Suppressor macrophage treated with lipopolysaccharide for 1 hour (primary cell): ENCODE data around the gene IRX1.

Experiments
- DNase-seq, 3 donors: peaks; one replicate each; pipeline ENCODE4 v3.0.0-alpha.2; 2020 to 2022

IRX1 gene

DNA sequence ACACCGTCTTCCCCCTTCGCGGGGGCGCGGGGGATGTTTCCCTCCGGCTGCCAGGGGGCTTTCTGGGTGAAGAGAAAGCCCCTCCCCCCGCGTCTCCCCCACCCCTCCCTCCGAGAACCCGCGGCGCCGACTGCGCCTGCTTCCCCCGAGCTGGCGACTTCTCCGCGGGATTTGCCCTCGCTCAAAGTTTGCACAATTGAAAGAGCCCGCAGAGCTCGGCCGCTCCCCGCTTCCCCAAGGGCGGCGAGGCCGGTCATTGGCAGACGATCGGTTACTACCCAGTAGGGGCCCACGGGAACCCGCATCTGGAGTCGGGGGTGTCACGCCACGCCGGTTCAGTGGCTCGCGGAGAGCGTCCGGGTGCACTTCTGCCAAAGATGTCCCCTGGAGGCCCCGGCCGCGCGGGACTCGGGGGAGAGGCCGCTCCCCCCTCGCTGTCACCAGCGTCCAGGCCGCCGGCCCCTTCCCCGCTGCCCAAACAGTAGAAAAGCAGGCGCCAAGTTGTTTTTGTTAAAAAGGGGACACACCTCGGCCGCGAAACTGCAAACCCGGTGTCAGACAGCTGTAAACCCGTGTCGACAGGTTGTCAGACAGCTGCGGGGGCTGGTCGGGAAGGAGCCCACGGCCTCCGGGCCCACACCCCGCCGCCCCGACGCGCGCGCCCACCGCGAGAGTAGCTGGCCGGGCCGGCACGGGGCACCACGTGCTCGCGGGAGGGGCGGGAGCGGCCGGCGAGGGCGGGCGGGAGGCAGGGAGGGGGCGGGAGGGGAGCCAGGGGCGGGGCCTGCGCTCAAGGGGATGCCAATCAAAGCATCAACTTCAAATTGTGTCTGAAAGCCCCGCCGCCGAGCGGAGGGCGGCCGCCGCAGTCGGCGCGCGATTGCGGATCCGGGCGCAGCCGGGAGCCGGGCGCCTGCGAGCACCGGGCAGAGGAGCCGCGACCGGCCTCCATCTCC, at the start of gene IRX1:
Gene IRX1 (plus strand): TSS at position 827 of the 956 bp plus-strand sequence. CDS start 274 bp downstream, outside the sequence.
- no peak for DNase-seq

DNA sequence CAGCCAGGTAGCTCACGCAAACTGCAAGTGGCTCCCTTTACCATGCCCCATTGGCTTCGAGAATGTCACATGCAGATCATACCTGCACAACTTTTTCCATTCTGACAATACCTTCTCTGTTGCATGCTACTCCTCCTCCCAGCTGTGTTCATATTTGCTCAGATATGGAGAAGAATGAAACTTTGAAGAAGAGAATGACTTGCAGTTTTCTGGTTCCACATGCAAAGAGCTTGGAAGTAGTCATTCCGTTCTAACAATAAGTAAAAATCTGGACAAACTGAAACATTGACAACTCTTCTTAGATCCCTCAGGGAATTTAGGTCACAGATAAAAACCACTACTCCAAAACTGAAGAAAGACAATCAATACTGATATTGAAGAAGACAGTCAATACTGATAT, 49.6 kb upstream of the IRX1 start:
- DNase-seq, result no peak

DNA sequence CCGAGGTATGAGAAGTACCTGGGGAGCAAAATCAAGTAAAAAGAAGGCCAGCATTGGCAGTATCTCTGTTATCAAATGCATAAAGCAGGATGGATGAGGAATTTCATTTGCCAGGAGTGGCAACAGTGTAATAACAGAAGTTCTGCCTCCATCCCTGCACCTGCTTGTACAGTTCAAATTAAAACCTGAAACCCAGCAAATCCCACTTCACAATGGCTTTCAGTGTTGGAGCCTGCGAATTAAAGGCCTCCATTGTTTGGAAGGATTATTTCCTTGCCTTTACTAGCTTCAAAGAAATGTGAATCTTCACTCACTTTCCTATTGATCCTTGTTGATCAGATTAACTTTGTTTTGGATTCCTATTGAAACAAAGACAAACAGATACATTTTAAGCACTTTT, 31.5 kb upstream of the IRX1 start:
- no peak for DNase-seq

DNA sequence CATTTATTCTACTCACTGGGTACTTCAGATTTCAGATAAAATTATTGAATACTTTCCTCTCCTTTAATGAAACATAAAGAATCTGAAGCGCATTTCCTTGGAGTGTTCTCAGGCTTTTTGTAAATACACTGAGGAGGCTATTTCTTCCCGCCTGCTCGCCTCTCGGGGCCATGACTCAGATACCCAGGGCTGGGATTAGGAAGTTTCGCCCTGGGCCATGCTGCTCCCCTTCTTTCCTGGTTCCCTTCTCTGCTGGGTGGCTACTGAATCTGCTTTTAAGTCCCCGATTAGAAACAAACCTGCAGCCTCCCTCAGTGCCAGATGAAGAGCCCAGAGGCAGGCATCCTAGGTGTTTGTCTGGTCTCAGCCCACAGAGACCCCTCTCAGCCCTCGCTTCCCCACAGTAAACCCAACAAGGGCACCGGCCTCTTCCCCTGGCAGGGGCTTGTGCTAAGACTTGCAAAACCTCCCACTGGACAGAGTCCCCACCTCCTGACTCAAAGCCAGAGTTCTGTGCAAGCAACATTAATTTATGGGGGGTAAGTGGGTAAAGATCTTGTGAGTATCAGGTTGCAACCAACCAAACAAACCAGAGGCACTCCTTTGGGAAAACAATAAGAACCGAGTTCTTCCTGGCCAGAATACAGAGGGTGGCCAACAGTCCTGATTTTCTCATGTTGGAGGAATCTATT, 30.7 kb upstream of the IRX1 start:
- no peak for DNase-seq

DNA sequence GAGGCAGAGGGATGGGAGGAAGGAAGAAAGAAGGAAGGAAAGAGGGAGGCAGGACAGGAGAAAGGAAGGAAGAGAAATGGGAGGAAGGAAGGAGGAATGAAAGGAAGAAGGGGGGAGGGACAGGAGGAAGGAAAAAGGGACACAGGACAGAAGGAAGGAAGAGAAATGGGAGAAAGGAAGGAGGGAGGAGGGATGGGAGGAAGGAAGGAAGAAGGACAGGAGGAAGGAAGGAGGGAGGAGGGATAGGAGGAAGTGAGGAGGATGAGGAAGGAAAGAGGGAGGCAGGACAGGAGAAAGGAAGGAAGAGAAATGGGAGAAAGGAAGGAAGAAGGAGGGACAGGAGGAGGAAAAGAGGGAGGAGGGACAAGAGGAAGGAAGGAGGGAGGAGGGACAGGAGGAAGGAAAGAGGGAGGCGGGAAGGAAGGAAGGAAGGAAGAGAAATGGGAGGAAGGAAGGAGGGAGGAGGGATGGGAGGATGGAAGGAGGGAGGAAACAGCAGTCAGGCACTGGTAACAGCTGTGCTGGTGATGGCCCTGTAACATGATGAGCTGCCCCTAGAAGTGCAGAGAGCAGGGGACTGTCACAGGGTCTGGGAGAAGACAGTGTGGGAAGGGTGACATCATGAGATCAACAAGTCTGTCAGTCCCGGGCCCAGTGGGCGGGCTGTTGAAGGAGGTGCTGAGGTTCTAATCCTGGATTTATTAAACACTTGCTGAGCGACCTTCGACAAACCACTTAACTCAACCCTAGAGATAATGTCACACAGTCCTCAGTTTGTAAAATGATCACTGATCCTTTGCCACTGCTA, 10.7 kb upstream of the IRX1 start:
- DNase-seq, result no peak

DNA sequence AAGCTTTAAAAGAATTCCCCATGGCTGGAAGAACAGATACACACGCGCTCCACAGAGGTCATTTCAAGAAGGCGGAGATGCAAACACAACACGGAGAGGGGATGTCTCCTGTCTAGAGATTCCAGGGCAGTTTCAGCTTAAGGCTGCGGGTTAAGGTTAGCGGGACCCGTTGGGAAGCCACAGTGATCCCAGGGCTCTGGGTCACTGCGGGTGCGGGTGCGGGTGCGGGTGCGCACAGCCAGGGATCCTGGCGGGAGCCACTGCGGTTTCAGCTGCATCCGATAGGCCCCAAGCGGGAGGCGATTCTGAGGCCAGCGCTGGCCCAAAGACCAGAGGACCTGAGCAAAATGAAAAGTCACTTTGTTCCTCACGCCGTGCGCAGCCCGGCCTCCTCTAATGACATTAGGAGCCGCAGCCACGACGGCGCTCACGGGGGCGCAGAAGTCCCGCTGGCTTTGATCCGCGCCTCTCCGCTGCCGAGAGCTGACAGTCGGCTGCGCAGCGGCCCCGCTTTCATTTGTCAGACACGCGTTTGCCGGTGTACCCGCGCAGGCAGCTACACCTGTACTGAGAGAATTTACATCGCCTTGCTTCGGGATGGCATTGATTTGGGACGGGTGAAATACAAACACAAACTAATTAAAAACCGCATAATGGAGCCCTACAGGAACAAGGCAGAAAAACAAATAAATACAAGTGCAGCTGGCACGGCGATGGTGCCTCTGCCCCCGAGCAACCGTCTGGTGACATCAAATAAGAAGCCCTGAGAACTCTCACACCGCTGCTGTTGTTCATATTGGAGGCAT, 5.3 kb upstream of the IRX1 start:
- no peak for DNase-seq

DNA sequence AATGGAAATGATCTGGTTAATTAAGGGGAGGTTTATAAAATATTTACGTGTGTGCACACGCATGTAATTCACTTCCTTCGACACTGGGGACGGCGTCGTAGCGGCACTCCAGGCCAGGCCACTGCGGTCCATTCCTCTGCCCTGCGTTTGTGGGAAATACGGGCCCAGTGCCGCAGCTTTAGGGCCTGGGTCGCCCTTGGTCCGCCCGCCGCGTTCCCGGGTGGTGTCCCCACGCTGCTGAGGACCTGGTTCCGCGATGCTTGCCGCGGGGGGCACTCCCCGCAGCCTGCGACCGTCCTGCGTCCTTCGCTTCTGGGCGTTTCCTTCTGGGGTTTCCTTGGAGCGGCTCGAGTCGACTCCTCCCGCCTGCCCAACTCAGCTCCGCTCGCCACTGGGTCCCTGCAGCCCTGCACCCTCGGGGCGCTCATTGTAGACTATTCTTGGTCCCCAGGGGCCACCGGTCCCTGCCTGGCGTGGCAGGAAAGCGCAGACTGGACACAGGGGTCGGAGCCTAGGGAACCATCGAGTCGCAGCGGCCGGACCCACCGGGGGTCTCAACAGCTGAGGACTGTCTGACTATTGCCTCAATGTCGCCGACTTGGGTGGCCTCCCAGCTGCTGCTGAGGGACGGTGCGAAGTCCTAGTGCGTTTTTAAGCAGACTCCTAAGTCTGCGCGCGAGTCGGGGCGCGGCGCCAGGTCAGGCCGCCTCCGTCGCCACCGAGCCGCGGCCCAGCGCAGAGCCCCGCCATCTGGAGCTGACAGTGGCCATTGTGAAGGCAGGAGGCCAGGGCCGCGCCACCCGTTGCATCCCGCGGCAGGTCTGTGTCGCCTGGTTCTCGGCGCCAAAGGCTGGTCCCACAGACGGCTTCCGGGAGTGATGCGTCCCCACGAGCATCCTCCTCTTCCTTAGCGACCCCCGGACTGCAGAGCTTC, 4.4 kb upstream of the IRX1 start:
- no peak for DNase-seq

DNA sequence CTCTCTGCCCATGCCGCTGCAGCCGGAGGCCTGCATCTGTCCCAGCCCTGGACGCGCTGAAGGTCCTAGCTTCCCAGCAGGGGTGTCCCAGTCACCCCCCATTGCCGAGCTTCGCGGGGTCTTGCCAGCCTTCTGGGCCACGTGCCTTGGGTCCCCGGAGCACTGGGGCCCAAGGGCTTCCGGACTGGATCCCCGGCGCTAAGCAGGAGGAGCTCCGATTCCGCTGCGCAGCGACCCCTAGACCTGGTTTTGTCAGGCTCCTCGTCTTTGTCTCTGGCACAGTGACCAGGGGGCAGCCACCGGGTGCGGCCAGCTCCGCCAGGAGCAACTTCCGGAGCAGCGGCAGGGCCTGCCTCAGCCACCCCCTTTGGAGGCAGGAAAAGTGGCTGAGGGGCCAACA, 3.3 kb upstream of the IRX1 start:
- no peak for DNase-seq

DNA sequence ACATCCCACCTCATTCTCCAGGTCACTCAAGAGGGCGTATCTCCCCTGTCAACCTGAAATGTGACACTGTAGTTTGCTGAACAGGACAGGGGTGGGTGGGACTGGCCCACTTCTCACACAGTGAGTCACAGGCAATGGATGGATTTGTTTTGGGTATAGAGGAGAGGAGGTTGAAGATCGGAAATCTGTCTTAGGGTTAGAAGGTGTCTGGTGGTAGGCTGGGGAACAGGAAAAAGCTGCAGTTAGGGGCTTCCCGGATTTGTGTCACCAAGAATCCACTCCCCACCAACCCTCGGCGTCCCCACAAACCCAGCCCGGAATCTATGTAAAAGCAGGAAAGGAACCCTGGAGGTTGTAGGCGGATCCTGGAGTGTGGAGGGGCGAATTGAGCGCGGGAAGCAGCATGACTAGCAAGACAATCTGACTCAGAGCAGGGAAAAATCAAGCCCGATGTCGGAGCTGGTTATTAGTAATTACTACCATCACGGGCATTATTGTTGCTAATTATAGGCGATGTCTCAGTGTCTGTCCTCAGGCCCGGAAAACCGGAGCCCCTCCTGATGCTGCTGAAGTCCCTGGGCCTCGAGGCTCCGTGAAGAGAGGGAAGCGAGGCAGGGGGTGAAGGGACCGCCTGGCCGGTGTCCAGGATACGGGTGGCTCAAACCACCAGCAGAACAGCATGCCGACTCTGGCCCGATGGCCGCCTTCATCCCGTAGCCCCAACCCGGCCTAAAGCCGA, 1.7 kb upstream of the IRX1 start:
- no peak for DNase-seq

DNA sequence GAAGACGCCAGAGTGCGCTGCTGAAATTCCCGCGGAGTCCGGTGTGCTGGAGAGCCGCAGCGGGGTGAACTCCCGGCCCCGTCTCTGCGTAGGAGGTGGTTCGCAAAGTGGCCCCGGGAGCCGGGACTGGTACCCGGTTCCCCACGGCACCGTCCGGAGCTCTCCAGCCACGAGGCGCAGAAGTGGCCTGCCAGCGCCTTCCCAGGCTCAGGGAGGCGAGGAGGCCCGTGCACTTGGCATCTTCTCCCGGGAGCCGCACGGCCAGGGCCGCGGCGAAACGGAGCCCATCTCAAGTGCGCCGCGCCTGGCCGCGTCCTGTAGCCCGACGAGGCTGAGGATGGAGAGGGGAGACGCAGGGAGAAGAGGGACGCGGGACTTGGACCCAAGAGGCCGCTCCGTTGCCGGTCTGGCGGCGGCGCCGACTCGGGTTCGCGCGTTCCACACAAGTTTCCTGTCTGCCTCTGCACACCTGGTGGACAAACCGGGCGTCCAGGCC, 1.1 kb upstream of the IRX1 start:
- no peak for DNase-seq

DNA sequence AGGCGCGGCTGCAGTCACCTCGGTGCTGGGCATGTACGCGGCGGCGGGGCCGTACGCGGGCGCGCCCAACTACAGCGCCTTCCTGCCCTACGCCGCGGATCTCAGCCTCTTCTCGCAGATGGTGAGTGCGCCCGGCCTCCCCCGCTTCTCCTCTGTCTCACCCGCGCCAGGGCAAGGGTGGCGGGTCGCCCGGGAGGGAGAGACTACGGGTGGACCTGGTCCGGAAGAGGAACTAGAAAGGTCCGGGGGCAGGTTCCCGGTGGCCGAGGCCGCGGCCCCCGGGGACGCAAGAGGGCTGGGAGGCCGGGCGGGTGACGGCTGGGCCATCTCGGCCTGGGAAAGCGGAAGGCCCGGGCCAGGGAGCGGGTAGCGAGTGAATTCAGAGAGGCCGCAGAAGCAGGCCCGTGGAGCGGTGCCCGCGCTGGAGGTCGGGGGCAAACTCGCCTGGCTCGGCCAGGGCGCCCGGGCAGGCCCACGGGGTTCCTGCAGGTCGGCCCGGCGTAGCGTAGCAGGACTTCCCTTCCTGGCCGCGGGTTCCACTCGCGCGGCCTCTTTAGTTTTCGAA, 711 bp downstream of the IRX1 start:
- DNase-seq, result no peak

DNA sequence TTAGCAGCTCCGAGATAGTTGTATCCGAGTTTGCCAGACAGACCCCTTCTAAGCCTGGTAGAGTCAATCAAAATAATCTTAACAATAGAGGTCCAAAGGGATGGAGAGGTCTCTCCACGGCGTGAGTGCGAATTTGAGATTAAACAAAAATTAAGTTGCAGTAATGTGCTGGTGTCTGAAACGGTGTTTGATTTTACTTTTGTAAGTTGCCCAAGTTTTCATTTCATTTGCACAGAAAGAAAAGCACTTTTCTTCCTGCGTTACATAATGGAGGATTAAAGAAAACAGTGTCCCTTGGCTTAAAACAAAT, 1.2 kb downstream of the IRX1 start:
- no peak for DNase-seq

DNA sequence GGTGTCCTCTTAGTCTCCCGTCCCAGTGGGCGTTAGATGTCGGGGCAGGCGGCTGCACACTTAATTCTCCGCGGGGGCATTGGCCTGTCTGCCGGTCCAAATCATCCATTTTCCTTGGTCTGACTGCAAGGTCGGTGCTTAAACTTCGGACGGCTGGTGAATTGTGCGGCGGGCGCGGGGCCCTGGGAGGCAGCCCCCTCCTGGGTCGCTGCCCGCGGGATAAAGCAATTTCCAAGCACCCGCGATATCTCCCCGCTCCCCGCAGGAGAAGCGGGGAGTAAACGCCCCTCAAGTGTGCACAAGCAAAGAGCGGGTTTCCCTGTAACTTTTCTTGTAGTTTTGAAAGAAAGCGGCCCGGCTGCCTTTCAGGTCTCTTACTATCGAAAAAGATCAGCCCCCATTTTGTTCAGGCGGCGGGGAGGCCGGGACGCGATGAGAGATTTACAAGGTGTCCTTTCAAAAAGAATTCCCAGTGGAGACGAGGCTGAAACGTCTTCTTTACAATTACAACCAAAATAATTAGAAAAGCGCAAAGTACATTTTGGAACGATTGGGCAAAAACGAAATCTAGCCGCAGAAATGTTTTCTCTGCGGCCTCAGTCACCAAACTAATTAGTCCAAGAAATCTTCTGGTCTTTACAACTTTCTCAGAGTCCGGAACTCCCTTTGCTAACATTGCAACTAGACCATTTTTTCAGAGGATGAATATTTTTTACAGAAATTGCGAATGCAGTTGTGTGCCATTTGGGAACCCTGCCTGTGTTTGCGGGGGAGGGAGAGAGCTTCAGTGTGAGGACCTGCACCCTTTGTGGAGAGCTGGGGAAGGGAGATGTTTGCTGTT, 1.8 kb downstream of the IRX1 start:
- no peak for DNase-seq

DNA sequence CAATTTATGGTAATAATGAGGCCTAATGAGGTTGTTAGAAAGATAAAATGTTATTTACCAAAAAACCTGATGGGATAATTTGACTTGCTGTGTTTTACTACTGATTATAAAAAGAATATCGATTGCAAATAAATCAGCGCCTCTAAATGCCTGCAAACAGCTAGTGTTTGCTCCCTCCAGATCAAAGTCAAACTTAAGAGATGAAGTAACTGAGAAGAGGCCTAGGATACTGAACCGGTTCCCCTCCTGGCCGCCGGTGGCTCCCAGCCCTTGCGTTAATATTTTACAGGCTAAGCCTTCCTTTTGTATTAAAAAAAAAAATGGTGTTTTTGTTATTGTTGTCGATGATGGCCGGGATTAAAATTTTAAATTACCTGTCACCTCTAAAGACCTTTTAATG, 2.6 kb downstream of the IRX1 start:
- DNase-seq, result no peak

DNA sequence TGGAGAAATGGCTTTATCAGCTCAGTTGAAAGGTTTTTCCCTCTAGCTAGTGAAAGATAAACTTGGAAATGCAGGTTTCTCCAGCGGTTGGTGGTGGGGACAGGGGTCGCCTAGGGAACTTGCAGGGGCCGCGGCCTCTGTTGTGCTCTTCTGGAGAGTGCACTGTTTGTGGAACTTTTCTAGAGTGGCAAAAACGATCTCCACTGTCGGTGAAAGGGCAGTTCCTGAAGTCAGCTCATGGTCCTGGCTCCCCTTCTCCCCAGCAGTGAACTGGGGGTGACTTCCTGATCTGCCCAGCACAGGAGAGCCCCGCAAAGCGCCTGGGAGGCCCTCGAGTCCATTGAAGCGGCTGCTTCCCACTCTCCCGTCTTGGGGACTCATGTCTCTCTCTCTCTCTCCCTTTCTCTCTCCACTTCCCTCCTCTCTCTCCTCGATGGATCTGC, 3.2 kb downstream of the IRX1 start:
- no peak for DNase-seq

DNA sequence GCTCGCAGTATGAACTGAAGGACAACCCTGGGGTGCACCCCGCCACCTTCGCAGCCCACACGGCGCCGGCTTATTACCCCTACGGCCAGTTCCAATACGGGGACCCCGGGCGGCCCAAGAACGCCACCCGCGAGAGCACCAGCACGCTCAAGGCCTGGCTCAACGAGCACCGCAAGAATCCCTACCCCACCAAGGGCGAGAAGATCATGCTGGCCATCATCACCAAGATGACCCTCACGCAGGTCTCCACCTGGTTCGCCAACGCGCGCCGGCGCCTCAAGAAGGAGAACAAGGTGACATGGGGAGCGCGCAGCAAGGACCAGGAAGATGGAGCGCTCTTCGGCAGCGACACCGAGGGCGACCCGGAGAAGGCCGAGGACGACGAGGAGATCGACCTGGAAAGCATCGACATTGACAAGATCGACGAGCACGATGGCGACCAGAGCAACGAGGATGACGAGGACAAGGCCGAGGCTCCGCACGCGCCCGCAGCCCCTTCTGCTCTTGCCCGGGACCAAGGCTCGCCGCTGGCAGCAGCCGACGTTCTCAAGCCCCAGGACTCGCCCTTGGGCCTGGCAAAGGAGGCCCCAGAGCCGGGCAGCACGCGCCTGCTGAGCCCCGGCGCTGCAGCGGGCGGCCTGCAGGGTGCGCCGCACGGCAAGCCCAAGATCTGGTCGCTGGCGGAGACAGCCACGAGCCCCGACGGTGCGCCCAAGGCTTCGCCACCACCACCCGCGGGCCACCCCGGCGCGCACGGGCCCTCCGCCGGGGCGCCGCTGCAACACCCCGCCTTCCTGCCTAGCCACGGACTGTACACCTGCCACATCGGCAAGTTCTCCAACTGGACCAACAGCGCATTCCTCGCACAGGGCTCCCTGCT, 3.8 kb downstream of the IRX1 start:
- no peak for DNase-seq

DNA sequence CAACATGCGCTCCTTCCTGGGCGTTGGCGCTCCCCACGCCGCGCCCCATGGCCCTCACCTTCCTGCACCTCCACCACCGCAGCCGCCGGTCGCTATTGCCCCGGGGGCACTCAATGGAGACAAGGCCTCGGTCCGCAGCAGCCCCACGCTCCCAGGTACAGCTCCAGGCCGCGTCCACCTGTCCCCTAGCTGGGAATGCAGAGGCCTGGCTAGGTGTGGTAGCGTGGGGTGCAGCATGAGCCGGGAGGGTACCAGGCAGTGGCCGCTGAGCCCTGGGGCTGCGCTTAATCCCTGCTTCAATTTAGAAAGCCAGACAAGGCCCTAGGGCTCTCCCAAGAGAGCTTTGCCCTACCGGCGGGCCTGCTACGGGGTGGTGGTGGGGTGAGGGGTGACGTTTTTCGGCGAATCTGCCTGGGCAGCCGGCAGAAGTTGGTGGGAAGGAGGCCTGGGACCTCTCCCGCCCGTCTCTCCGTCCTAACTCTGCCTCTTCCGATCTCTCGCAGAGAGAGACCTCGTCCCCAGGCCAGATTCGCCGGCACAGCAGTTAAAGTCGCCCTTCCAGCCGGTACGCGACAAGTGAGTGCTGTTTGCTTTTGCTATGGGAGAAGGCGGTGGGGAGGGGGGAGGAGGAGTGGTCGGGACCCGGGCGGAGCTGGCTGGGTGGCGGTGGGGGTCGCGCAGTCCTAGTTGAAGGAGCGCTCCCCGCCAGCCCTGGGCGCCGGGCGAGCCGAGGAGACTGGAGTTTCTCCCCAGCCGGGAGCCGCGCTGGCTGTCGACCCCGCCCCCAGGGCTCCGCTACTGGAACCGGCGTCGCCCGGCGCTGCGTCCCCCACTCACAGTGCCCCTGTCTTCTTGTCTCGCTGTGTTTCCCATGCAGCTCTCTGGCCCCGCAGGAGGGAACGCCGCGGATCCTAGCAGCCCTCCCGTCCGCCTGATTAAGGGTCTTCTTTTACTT, 4.8 kb downstream of the IRX1 start:
- no peak for DNase-seq
